ENCODE results near the gene LPP.

DNA sequence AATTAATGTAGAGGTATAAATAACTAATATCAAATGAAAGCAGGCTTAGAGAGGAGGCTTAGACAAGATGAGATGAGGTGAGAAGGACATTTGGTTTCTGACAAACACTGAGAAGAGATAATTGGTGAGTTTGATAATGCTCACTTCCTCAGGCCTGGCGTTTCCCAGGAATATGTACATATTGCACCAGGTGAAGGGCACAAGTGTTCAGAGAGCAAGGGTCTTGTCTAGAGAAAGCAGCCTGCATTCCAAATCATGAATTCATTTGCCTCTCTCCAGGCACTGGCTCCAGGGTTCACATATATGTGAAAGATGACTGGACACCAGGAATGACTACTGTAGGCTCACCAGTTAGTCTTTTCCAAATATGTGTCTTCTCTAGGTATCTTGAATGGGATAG, 48.0 kb upstream of the LPP start:
- TF ChIP-seq, protein P1, sequence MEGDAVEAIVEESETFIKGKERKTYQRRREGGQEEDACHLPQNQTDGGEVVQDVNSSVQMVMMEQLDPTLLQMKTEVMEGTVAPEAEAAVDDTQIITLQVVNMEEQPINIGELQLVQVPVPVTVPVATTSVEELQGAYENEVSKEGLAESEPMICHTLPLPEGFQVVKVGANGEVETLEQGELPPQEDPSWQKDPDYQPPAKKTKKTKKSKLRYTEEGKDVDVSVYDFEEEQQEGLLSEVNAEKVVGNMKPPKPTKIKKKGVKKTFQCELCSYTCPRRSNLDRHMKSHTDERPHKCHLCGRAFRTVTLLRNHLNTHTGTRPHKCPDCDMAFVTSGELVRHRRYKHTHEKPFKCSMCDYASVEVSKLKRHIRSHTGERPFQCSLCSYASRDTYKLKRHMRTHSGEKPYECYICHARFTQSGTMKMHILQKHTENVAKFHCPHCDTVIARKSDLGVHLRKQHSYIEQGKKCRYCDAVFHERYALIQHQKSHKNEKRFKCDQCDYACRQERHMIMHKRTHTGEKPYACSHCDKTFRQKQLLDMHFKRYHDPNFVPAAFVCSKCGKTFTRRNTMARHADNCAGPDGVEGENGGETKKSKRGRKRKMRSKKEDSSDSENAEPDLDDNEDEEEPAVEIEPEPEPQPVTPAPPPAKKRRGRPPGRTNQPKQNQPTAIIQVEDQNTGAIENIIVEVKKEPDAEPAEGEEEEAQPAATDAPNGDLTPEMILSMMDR (IDR thresholded peaks at IDR 0.05 in 2 of 3, conservative IDR thresholded peaks at IDR 0.05 in 1 of 3; ENCODE audit: borderline replicate concordance in 1 of 3, insufficient read depth in 1 of 3, low read depth in 2 of 3, low read length in 2 of 3) = no peak
- no peak for TF ChIP-seq CEBPB (IDR thresholded peaks at IDR 0.05; ENCODE audit: low read depth)
- TF ChIP-seq POLR2A (IDR thresholded peaks at IDR 0.05; ENCODE audit: borderline replicate concordance, extremely low read depth, insufficient read depth, insufficient read length) = no peak
- TF ChIP-seq SP1 (IDR thresholded peaks at IDR 0.05; ENCODE audit: low read depth) = no peak
